ENCODE results near the gene AGAP1.

DNA sequence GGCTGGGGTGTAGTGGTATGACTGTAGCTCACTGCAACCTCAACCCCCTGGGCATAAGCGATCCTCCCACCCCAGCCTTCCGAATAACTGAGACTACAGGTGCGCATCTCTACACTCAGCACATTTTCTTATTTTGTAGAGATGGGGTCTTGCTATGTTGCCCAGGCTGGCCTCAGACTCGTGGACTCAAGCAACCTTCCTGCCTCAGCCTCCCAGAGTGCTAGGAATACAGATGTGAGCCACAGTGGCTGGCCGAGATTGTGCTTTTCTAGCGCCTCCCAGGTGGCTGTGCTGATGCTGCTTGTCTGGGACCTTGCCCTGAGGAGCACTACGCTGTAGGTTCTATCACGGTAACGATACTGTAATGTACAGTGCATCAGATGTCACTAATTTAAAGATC lies 155.6 kb downstream of the AGAP1 start:
- TF ChIP-seq, protein P1, sequence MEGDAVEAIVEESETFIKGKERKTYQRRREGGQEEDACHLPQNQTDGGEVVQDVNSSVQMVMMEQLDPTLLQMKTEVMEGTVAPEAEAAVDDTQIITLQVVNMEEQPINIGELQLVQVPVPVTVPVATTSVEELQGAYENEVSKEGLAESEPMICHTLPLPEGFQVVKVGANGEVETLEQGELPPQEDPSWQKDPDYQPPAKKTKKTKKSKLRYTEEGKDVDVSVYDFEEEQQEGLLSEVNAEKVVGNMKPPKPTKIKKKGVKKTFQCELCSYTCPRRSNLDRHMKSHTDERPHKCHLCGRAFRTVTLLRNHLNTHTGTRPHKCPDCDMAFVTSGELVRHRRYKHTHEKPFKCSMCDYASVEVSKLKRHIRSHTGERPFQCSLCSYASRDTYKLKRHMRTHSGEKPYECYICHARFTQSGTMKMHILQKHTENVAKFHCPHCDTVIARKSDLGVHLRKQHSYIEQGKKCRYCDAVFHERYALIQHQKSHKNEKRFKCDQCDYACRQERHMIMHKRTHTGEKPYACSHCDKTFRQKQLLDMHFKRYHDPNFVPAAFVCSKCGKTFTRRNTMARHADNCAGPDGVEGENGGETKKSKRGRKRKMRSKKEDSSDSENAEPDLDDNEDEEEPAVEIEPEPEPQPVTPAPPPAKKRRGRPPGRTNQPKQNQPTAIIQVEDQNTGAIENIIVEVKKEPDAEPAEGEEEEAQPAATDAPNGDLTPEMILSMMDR (IDR thresholded peaks at IDR 0.05), result no peak
- no peak for TF ChIP-seq POLR2AphosphoS5 (IDR thresholded peaks at IDR 0.05)
